ENCODE measurements around the gene PRKG1.

DNA sequence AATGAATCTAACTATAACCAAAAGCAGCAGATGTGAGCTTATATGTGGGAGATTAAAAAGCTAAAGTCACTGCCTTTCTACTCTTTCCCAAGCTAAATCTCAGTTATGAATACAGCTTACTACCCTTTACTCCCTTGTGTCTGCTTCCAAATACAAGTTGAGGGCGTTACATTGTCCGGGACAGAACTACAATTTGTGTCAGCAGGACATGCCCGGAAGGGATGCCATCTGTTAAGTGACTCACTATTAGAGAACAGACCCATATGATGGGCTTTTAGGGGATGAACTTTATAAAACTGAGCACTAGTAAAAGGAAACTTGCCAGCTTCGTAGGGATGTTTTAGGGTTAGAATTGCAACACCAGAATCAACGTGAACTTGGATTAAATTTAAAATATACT, 924.8 kb downstream of the PRKG1 start:
- TF ChIP-seq, protein P1, sequence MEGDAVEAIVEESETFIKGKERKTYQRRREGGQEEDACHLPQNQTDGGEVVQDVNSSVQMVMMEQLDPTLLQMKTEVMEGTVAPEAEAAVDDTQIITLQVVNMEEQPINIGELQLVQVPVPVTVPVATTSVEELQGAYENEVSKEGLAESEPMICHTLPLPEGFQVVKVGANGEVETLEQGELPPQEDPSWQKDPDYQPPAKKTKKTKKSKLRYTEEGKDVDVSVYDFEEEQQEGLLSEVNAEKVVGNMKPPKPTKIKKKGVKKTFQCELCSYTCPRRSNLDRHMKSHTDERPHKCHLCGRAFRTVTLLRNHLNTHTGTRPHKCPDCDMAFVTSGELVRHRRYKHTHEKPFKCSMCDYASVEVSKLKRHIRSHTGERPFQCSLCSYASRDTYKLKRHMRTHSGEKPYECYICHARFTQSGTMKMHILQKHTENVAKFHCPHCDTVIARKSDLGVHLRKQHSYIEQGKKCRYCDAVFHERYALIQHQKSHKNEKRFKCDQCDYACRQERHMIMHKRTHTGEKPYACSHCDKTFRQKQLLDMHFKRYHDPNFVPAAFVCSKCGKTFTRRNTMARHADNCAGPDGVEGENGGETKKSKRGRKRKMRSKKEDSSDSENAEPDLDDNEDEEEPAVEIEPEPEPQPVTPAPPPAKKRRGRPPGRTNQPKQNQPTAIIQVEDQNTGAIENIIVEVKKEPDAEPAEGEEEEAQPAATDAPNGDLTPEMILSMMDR (IDR thresholded peaks at IDR 0.05; ENCODE audit: low read depth, low read length) = no peak
- no peak for TF ChIP-seq EZH2phosphoT487 (IDR thresholded peaks at IDR 0.05; ENCODE audit: low read depth)

Measured in OCI-LY3 (cell line).